Stimulated activated CD4-positive, alpha-beta T cell treated with anti-CD3 and anti-CD28 coated beads, TNF-alpha, amount 100 ng/mL, for 4 hours (primary cell): ENCODE data around the gene CNTROB.
"Not testable (repeated sequence)": the region's sequence is repeated elsewhere in the genome, so short reads cannot be mapped to it uniquely, and the experiment has no call there.

ENCODE experiments used
- DNase-seq, 3 experiments: peaks; one replicate each; pipeline ENCODE4 v3.0.0-alpha.2; 2020; ENCODE audit warnings: low read depth in 3 of 3

Gene CNTROB

DNA sequence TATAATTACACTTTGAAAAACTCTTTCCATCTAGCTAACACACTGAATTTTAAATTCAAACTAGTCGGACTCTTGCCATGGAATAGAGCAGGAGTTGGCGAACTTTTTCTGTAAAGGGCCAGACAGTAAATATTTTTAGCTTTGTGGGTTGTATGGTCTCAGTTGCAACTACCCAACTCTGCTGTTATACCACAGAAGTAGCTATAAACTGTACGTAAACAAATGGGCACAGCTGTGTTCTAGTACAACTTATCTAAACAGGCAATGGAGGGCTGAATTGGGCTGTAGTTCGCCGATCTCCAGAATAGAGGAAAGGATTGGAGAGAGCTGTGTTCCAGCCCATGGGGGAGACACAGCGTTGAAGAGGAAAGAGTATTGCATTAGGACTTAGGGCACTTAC lies 8.7 kb downstream of the CNTROB start:
- no peak for DNase-seq

DNA sequence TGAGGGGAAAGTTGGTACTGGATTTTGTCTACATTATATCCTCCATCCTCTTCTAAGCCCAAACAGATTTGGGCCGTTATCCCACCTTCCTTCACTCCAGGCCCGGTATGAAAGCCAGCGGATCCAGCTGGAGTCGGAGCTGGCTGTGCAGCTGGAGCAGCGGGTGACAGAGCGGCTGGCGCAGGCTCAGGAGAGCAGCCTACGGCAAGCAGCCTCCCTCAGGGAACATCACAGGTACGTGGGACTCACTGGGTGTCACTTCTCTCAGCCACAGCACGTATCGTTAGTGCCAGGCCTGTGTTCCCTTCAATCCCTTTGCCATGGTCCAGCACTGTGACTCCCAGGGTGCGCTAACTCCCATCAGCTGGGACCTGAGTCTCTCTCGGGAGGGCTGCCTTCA lies 11.3 kb downstream of the CNTROB start:
- DNase-seq, result no peak

- DNase-seq, result no peak
These were observed 12.3 kb downstream of the CNTROB start for GRCh38 chr17:7944326-7944725.

GRCh38 chr17:7945651-7946050 lies 13.6 kb downstream of the CNTROB start:
- DNase-seq, result no peak

DNA sequence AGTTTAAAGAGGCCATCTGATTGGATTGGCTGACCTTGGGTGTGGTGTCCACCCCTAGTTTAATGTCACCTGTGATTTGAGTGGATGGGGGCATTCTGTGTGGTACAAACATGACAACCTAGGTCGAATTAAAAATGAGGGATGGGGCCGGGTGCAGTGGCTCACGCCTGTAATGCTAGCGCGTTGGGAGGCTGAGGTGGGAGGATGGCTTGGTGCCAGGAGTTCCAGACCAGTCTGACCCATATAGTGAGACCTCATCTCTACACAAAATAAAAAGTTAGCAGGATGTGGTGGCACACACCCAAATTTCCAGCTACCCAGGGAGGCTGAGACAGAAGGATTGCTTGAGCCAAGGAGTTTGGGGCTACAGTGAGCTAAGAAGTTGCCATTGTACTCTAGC lies 14.4 kb downstream of the CNTROB start:
- no peak for DNase-seq

DNA sequence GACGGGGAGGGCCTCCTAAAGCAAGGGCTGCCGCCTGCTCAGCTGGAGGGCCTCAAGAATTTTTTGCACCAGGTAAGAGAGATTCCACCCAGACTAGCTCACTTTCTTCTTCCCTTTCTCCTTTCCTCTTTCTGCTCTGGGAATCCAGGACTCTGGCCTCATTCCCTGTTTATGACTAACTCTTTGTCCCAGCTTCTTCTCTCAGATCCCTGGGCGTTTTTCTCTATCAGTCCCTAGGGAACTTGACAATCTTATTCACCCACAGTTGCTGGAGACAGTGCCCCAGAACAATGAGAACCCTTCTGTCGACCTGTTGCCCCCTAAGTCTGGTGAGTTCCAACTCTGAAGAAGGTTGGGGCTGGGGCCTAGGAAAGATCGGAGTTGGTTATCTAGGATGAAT lies 15.6 kb downstream of the CNTROB start:
- DNase-seq, result no peak

DNA sequence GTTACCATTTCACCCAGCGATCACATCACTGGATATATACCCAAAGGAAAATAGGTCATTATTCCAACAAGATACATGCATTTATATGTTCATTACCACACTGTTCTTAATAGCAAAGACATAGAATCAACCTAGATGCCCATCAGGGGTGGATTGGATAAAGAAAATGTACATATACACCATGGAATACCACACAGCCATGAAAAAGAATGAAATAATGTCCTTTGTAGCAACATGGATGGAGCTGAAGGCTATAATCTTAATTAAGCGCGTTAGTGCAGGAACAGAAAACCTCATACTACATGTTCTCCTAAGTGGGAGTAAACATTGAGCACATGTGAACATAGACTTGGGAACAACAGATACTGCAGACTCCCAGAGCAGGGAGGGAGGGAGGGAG lies 18.6 kb downstream of the CNTROB start:
- DNase-seq, result no peak

DNA sequence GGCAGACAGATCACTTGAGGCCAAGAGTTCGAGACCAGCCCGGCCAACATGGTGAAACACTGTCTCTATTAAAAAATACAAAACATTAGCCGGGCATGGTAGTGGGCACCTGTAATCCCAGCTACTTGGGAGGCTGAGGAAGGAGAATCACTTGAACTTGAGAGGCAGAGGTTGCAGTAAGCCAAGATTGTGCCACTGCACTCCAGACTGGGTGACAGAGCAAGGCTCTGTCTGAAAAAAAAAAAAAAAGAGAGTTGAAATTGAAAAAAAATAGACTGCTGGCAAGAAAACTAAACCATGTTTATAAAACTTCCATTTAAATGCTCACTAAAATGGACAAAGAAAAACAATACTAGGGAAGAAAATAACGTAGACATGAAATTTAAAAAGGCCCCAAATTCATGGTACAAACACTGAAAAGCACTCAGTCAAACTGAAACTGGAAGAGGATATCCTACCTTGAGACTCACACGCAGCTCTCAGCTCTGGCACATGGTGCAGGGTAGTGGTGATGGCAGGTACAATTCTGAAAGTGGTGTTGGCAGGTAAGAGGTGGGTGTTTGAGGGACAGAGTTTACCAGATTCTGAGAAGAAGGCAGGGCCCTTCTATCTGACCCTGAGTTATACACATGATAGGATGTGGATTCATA lies 19.3 kb downstream of the CNTROB start:
- DNase-seq, result no peak

DNA sequence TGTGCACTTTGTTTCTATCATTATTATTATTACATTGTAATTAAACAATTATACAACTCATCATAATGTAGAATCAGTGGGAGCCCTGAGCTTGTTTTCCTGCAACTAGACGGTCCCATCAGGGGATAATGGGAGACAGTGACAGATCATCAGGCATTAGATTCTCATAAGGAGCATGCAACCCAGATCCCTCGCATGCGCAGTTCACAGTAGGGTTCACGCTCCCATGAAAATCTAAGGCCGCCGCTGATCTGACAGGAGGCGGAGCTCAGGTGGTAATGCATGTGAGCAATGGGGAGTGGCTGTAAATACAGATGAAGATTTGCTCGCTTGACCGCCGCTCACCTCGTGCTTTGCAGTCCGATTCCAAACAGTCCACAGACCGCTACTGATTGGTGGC lies 21.3 kb downstream of the CNTROB start:
- not testable (repeated sequence) for DNase-seq

DNA sequence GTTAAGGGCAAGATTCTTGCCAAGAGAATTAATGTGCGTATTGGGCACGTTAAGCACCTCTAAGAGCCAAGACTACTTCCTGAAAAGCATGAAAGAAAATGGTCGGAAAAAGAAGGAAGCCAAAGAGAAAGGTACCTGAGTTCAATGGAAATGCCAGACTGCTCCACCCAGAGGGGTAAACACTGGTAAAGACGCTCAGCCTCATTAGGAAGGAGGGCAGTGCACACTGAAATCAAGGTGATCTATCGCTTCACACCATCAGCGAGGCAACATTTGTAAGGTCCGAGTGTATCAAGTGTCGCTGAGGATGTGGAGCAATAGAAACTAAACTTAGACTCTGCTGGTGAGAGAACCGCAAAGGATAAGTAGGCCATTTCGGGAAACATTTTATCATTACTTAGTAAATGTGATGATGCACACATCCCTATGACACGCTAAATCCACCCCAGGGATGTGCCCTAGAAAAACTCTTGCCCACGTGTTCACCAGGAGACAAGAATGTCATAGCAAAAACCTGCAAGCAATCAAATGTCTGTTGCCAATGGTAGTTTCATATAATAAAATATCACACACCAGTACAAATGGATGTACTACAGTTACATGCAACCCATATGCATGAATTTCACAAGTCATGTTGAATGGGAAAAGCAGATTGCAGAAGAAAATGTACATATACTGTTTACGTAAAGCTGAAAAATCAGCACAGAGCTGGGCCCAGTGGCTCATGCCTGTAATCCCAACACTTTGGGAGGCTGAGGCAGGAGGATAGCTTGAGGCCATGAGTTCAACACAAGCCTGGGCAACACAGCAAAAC lies 23.6 kb downstream of the CNTROB start:
- no peak for DNase-seq

GRCh38 chr17:7956228-7956965 lies 24.4 kb downstream of the CNTROB start:
- no peak for DNase-seq

- DNase-seq, result no peak
These were observed 27.7 kb downstream of the CNTROB start for GRCh38 chr17:7959503-7960253.

DNA sequence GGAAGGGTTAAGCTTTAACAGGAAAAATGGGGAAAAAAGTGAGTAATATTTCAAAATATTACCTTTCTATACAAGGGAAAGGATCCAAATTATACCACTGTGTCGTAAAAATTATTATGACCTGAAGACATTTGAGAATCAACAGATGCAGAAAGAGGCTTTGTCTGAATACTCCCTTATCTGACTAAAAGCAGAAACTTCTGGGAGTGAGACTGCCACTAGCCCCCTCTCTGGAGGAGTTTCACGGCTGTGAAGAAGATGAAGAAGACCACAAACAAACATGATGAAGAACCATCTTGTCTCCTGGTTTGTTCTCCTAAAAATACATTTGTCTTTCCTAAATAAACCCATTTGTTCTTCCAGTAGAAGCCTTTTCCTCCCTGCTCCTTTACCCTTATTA lies 29.4 kb downstream of the CNTROB start:
- no peak for DNase-seq

GRCh38 chr17:7967751-7968150 lies 35.7 kb downstream of the CNTROB start:
- no peak for DNase-seq

GRCh38 chr17:7969433-7969832 lies 37.4 kb downstream of the CNTROB start:
- DNase-seq, result no peak

DNA sequence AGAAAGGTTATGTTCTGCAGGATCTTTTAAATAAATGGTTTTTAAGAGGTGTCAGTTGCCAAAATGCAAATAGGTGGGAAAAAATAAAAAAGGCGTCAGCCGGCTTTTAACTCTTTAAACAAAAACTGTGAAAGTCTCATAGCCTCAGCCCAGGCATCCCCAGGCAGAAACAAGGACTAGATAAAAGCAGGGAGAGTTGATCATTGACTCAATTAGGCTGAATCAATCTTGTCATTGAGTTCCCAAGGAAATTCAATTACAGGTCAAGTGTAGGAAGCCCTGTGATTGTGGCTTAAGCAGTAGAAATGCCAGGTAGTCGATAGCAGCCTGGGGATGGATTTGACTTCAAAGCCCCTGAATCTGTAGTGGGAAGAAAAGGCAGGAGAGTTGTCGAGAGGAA lies 39.6 kb downstream of the CNTROB start:
- no peak for DNase-seq

GRCh38 chr17:7972131-7972785 lies 40.3 kb downstream of the CNTROB start:
- no peak for DNase-seq

DNA sequence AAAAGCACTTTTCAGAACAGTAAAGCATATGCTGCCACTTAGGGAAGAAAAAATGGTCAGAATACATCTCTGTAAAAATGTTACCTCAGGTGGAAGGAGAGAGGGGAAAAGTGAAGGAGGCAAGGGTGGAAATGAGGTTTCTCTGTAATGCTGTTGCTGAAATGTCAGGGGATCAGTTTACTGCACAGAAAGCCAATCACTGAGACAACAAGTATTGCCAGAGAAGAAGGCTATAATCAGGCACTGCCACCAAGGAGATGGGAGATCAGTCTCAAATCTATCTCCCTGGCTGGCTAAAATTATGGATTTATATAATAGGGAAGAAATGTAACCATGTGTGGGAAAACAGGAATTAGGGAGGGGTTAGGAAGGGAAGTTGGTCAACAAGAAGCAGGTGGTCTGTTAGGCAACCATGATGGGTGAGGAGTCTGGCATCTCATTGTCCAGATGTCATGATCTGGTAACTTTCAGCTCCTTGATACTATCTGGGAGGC lies 42.7 kb downstream of the CNTROB start:
- DNase-seq, result no peak

DNA sequence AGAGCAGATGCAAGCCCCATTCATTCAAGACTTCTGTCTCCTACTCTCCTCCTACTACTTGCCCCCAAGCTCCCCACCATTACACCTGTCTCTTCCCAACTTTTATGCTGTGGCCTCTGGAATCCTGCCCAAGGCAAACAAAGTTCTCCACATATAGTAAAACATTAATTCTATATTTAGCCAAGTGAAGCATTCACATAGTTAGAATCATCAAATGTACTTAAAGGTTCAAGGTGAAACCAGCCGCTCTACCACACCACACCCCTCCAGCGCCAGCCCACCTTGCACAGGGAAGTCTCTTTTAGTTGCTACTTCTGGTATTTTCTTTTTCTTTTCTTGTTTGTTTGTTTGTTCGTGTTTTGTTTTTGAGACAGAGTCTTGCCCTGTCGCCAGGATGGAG lies 45.0 kb downstream of the CNTROB start:
- DNase-seq, result no peak

- DNase-seq, result no peak
These were observed 45.8 kb downstream of the CNTROB start for GRCh38 chr17:7977805-7978204.

DNA sequence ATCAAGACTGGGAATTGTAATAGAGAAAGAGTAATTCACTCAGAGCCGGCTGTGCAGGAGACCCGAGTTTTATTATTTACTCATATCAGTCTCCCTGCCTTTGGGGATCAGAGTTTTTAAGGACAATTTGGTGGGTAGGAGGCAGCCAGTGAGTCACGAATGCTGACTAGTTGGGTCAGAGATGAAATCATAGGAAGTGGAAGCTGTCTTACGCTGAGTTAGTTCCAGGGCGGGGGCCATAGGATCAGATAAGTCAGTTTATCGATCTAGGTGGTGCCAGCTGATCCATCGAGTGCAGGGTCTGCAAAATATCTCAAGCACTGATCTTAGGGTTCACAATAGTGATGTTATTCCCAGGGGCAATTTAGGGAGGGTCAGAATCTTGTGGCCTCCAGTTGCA lies 50.2 kb downstream of the CNTROB start:
- DNase-seq, result no peak
